AG09319 (cell line): ENCODE data around the gene CELSR2.

Experiments used
- DNase-seq: peaks from one replicate; pipeline ENCODE4 v3.0.0-alpha.2; 2010; ENCODE audit warnings: low read depth; ENCODE audit errors: extremely low read depth
- TF ChIP-seq, protein P1 (sequence below): IDR thresholded peaks from 2 replicates; pipeline ENCODE4 v1.5.1; 2011; ENCODE audit warnings: low read depth, mild to moderate bottlenecking, inconsistent platforms, low read length, moderate library complexity

CELSR2 gene

DNA sequence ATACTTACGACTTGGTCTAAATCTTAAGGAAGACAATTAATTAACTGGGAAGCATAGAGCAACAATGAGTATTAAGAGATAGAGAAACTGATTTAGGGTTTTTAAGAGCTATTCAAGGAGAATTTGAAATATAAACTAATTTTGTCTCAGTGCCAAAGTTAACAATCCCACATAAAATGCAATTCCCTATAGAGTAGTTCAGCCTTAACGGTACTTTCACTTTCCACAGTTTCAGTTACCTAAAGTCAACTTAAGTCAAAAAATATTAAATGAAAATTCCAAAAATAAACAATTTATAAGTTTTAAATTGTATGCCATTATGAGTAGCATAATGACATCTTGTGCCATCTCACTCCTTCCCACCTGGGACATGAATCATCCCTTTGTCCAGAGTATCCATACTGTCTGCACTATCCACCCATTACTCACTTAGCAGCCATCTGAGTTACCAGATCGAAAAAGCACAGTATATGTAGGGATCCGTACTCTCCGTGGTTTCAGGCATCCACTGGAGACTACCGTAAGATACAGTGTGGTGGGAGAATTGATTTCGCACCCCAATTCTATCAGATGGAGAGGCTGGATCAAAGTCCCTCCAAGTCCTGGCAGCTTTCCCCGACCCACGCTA is 40.4 kb upstream of the CELSR2 start:
- TF ChIP-seq, protein P1, sequence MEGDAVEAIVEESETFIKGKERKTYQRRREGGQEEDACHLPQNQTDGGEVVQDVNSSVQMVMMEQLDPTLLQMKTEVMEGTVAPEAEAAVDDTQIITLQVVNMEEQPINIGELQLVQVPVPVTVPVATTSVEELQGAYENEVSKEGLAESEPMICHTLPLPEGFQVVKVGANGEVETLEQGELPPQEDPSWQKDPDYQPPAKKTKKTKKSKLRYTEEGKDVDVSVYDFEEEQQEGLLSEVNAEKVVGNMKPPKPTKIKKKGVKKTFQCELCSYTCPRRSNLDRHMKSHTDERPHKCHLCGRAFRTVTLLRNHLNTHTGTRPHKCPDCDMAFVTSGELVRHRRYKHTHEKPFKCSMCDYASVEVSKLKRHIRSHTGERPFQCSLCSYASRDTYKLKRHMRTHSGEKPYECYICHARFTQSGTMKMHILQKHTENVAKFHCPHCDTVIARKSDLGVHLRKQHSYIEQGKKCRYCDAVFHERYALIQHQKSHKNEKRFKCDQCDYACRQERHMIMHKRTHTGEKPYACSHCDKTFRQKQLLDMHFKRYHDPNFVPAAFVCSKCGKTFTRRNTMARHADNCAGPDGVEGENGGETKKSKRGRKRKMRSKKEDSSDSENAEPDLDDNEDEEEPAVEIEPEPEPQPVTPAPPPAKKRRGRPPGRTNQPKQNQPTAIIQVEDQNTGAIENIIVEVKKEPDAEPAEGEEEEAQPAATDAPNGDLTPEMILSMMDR: no peak
- DNase-seq: no peak

DNA sequence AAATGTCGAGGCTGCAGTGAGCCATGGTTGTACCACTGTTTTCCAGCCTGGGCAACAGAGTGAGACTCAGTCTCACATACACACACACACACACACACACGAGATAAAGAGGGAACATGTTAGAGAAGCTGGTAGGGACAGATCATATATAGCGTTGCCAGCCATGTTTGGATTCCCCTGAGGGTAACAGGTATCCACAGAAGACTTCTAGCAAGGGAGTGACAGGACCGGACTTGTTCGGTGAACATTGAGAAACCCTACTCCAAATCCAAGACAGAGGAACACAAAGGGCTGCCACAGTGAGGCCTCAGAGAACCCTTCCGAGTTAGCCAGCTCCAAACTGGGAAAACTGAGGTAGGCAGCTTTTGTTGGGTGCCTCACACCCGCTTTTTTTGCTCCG is 39.3 kb upstream of the CELSR2 start:
- DNase-seq: no peak
- TF ChIP-seq, protein P1: no peak

DNA sequence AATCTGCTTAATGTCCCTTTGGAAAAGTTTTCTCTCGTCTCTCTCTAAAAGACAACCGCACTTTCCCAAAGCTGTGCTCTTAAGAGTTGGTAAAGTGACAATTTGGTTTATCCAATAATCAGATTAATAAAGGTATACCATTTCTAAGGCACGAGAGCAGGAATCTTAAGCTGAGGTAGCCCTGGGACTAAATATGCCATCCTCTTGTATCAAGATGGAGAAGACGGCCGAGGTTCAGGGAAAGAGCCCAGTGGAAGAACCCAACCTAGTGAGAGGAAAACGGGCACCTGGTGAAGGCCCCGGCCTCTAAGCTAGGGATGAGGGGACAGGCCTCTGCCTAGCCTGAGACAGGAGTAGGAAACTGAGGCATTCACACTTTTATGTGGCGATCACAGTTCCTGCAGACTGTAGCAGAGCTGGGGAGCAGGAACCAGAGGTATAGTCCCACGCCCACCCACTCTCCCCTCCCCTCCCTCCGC is 36.0 kb upstream of the CELSR2 start:
- TF ChIP-seq, protein P1: no peak
- DNase-seq: no peak

DNA sequence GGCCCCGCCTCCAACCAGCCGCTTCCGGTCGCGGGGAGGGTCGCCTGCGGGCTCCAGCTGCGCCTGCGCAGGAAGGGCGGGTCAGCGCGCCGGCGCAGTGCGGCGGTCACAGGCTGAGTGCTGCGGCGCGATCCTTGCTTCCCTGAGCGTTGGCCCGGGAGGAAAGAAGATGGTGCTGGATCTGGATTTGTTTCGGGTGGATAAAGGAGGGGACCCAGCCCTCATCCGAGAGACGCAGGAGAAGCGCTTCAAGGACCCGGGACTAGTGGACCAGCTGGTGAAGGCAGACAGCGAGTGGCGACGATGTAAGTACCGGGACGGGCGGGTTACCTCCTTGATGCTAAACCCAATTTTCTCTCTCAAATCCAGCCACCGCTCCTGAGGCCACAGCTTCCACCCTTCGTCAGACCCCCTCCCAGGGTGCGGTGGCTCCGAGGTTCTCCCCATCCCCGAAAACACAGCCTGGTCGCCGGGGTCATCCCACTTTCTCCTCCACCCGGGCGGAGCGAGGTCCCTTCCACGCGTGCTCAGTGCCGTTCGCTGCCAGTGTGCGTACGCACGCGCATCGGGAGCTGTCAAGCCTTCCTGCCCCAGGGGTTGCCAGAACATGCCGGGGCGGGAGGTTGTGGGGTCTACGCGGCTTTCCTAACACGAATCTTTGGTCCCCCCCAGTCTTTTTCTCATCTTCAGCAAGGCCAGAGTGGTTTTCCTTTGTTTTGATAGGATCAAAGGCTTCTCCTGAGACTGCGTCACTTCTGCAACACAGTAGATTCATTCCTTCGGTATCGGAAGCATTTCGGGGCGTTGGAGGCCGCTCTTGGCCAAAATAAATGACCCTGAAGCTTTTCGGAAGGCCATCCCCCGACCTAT is 35.3 kb upstream of the CELSR2 start, which contains the start of gene SARS1:
TSS of gene SARS1 (plus strand) at position 95 of the 870 bp plus-strand sequence. CDS start at position 170, 75 bp downstream.
- DNase-seq: peak; percentile 62
- TF ChIP-seq, protein P1: no peak

DNA sequence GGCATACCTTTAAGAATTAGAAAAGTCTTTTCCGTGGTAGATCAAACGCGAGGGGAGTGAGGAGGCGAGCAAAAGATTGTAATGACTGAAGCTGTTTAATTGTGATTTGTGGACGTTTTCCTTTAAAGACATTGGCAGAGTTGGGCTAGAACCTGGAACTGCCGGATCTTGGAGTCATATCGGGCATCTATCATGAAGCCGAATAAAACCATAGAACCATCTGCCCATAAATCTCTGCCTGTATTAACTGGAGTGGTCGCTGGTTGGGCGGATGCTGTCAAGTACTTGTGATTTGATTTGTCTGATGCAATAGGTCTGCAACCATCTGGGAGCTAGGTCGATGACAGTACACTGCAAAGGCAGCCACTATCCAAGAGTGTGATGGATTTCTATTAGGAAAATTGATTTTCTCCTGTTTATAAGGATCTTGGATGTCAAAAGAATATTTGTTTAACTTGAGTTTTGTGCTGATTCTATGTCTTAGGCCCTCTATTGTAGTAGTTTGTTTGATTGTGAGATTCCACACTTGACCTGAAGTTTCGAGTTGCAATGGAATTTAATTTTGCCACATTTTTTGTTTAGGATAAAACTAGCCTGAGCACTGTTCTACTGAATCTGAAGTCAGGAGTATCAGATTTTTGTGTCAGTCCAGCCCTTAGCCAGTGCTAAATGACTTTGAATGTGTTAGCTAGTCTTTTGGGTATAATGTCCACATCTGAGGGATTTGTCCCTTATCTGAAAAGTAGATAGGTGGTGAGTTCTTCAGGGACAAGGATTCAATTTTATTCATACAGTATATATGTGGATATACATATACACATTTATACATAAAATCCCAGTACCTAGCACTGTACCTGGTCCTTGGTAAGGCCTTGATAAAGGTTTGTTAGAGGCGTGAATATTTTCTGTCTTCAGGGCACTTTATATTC is 34.4 kb upstream of the CELSR2 start:
- TF ChIP-seq, protein P1: no peak

DNA sequence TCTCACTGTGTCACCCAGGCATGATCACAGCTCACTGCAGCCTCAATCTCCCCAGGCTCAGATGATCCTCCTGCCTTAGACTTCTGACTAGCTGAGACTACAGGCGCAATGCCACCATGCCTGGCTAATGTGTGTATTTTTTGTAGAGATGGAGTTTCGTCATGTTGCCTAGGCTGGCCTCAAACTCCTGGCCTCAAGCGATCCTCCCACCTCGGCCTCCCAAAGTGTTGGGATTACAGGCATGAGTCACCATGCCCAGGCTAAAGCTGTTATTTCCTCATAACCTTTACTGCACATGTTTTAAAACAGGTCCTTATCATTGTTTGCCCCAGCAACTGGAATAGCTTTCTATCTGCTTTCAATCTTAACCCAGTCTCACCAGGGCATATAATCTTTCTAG is 32.7 kb upstream of the CELSR2 start:
- no peak for DNase-seq
- TF ChIP-seq, protein P1: no peak

More for the DNA sequence above, 34.4 kb upstream of the CELSR2 start:
- peak; percentile 93 for DNase-seq
